SU-DHL-6 (cell line): Measurements from ENCODE around the gene C2orf42.
A peak's percentile ranks its signal among the peaks of the same experiment; 100 is the strongest.
"Not testable (repeated sequence)": the region's sequence is repeated elsewhere in the genome, so short reads cannot be mapped to it uniquely, and the experiment has no call there.

Experiments
- H2AFZ ChIP-seq: fragments of 200-600 bp; sonication (generic); 2 replicates; pipeline ENCODE4 v1.6.1; 2014; ENCODE audit warnings: low read depth, mild to moderate bottlenecking, moderate library complexity, mixed read lengths, antibody characterized with exemption, low read length; ENCODE audit not compliant: severe bottlenecking
- H3F3A ChIP-seq: fragments of 200-600 bp; shearing (Covaris generic); 2 replicates; pipeline ENCODE4 v1.6.0; 2016; ENCODE audit warnings: antibody characterized with exemption, mild to moderate bottlenecking; ENCODE audit not compliant: insufficient read depth
- H3K27ac ChIP-seq: fragments of 200-600 bp; sonication (generic); 2 replicates; pipeline ENCODE4 v1.5.1; 2016; ENCODE audit warnings: low read depth, mild to moderate bottlenecking, low read length, moderate library complexity, mixed read lengths
- H3K27me3 ChIP-seq: fragments of 200-600 bp; sonication (generic), shearing (Covaris generic); 2 replicates; pipeline ENCODE4 v1.6.0; 2014; ENCODE audit warnings: mild to moderate bottlenecking, low read length
- H3K36me3 ChIP-seq: fragments of 200-600 bp; sonication (generic); 2 replicates; pipeline ENCODE4 v1.6.1; 2014; ENCODE audit warnings: mild to moderate bottlenecking, low read length, mixed read lengths
- H3K4me2 ChIP-seq: fragments of 300-600, 200-600 bp; shearing (Covaris generic), sonication (generic); 2 replicates; pipeline ENCODE4 v1.6.0; 2014; ENCODE audit warnings: low read length, low read depth, mild to moderate bottlenecking; ENCODE audit not compliant: poor library complexity, severe bottlenecking
- H3K4me3 ChIP-seq: fragments of 200-600 bp; sonication (generic); 2 replicates; pipeline ENCODE4 v1.5.1; 2014; ENCODE audit warnings: antibody characterized with exemption, low read length, mild to moderate bottlenecking, mixed read lengths; ENCODE audit not compliant: insufficient read depth, poor library complexity, severe bottlenecking
- H3K79me2 ChIP-seq: fragments of 200-600 bp; sonication (generic); 2 replicates; pipeline ENCODE4 v1.6.1; 2014; ENCODE audit warnings: mild to moderate bottlenecking, low read length, moderate library complexity; ENCODE audit not compliant: insufficient read depth
- H3K9ac ChIP-seq: fragments of 200-600 bp; sonication (generic); 2 replicates; pipeline ENCODE4 v1.7.0; 2014; ENCODE audit warnings: mild to moderate bottlenecking, low read length
- H3K9me2 ChIP-seq: fragments of 200-600 bp; sonication (generic); replicated peaks from 2 replicates; pipeline ENCODE4 v1.6.1; 2014; ENCODE audit warnings: low read length; ENCODE audit not compliant: insufficient read depth
- H3K9me3 ChIP-seq: fragments of 200-600 bp; sonication (generic); 2 replicates; pipeline ENCODE4 v1.6.1; 2014; ENCODE audit warnings: low read length, mixed read lengths; ENCODE audit not compliant: insufficient read depth
- H4K20me1 ChIP-seq: fragments of 200-600 bp; sonication (generic); 2 replicates; pipeline ENCODE4 v1.6.1; 2014; ENCODE audit warnings: low read depth, mild to moderate bottlenecking, antibody characterized with exemption, low read length, moderate library complexity, mixed read lengths
- EZH2phosphoT487 ChIP-seq: fragments of 200-600 bp; sonication (generic), shearing (Covaris generic); conservative IDR thresholded peaks from 2 replicates; pipeline ENCODE4 v1.6.1; 2018; ENCODE audit warnings: mild to moderate bottlenecking, antibody characterized with exemption, low read length, moderate library complexity, mixed read lengths
- TF ChIP-seq, protein P1 (sequence below): fragments of 200-600 bp; sonication (generic); IDR thresholded peaks from one replicate; pipeline ENCODE4 v1.5.1; 2017; ENCODE audit warnings: antibody characterized with exemption, mild to moderate bottlenecking, low read length, moderate library complexity; ENCODE audit not compliant: insufficient read depth, poor library complexity, severe bottlenecking

Gene C2orf42

DNA sequence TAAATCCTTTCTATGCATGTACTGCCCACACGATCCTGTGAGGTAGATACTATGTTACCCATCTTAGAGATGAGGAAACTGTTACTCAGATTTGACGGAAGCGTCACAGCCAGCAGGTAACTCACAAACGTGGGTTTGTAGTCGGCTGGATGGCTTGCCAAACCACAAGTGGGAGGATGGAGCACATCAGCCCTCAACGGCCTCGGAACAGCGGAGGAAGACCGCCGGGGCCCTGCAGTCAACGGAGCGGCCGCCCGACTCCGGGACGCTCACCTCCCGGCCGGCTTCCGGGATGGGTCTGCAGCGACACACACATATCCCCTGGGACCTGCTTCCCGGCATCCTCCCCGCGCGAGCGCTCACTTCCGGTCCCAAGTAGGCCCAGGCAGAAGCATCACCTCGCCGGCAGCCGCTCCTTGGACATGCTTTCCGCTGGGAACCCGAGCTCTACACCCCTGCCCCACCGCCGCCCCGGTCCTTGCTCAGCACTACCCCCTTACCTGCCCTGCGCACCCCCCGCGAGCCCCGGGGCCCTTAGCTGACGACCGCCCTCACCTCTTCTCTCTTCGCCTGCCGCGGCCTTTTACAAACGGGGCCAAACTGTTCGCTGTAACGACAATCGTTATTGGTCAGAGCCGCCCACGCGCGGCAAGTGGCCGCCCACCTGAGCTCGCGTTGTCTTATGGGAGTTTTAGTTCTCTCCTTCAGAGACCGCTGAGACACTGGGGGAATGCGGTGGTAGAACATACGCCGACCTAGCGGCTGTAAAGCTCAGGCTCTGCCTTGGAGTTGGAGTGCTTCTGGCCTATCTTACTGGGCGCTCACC is at the start of gene C2orf42:
TSS of gene C2orf42 (minus strand) at position 602 of the 826 bp plus-strand sequence. CDS start 9,034 bp downstream, outside the sequence.
- Histone ChIP-seq H3K9ac (peak within 1 kb of the TSS; percentile 87), H2AFZ (peak within 1 kb of the TSS; percentile 57), H3K36me3 (no peaks in the 10 kb centered on the region), H4K20me1 (no peaks in the 10 kb centered on the region), H3K79me2 (peaks cover 19% of the 10 kb centered on the region), H3K9me2 (no peaks in the 10 kb centered on the region), H3K4me3 (peak within 1 kb of the TSS; percentile 78), H3K27me3 (no peaks in the 10 kb centered on the region), H3K27ac (peak within 1 kb of the TSS; percentile 88), H3K4me2 (peak within 1 kb of the TSS; percentile 95), H3F3A (peaks cover 12% of the 10 kb centered on the region; the same call in 1 of the 2 replicates), H3K9me3 (no peaks in the 10 kb centered on the region)
- TF ChIP-seq EZH2phosphoT487, result no peak
- TF ChIP-seq, protein P1, sequence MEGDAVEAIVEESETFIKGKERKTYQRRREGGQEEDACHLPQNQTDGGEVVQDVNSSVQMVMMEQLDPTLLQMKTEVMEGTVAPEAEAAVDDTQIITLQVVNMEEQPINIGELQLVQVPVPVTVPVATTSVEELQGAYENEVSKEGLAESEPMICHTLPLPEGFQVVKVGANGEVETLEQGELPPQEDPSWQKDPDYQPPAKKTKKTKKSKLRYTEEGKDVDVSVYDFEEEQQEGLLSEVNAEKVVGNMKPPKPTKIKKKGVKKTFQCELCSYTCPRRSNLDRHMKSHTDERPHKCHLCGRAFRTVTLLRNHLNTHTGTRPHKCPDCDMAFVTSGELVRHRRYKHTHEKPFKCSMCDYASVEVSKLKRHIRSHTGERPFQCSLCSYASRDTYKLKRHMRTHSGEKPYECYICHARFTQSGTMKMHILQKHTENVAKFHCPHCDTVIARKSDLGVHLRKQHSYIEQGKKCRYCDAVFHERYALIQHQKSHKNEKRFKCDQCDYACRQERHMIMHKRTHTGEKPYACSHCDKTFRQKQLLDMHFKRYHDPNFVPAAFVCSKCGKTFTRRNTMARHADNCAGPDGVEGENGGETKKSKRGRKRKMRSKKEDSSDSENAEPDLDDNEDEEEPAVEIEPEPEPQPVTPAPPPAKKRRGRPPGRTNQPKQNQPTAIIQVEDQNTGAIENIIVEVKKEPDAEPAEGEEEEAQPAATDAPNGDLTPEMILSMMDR, result no peak

- TF ChIP-seq, protein P1, result no peak
- TF ChIP-seq EZH2phosphoT487, result no peak
- H2AFZ ChIP-seq, result no peak overlapping the region
- no peak overlapping the region for H3K4me3 ChIP-seq
- no peak overlapping the region for H3K4me2 ChIP-seq
- no peaks in the 10 kb centered on the region for H3K27me3 ChIP-seq
- H3K9me2 ChIP-seq, result no peaks in the 10 kb centered on the region
- no peak overlapping the region for H3K27ac ChIP-seq
- no peak overlapping the region for H3K9ac ChIP-seq
- H3K9me3 ChIP-seq, result no peaks in the 10 kb centered on the region
- H4K20me1 ChIP-seq, result peaks cover 13% of the 10 kb centered on the region; the same call in 1 of the 2 replicates
- no peaks in the 10 kb centered on the region; the same call in 1 of the 2 replicates for H3F3A ChIP-seq
- peaks cover 14% of the 10 kb centered on the region; the same call in 1 of the 2 replicates for H3K36me3 ChIP-seq
- peaks cover 95% of the 10 kb centered on the region for H3K79me2 ChIP-seq
Measured at GRCh38 chr2:70240599-70240998, 49.8 kb upstream of the C2orf42 start.

- Histone ChIP-seq H3K4me3 (no peak overlapping the region), H3K9ac (no peak overlapping the region), H3K4me2 (no peak overlapping the region), H2AFZ (no peak overlapping the region), H4K20me1 (no peaks in the 10 kb centered on the region), H3K79me2 (peaks cover 40% of the 10 kb centered on the region), H3K27me3 (no peaks in the 10 kb centered on the region), H3K9me2 (no peaks in the 10 kb centered on the region), H3F3A (peaks cover 3% of the 10 kb centered on the region; the same call in 1 of the 2 replicates), H3K27ac (no peak overlapping the region), H3K36me3 (peaks cover 28% of the 10 kb centered on the region), H3K9me3 (no peaks in the 10 kb centered on the region)
- no peak for TF ChIP-seq EZH2phosphoT487
Measured at GRCh38 chr2:70233926-70234325, 43.1 kb upstream of the C2orf42 start.

GRCh38 chr2:70226781-70227180 is 36.0 kb upstream of the C2orf42 start:
- H3K4me2 ChIP-seq, result no peak overlapping the region
- no peaks in the 10 kb centered on the region for H3K9me3 ChIP-seq
- no peak overlapping the region for H3K9ac ChIP-seq
- no peak overlapping the region for H3K27ac ChIP-seq
- H2AFZ ChIP-seq, result no peak overlapping the region
- H3K36me3 ChIP-seq, result peaks cover 68% of the 10 kb centered on the region; the same call in 1 of the 2 replicates
- H3K4me3 ChIP-seq, result no peak overlapping the region
- H3K9me2 ChIP-seq, result no peaks in the 10 kb centered on the region
- H4K20me1 ChIP-seq, result peaks cover 5% of the 10 kb centered on the region; the same call in 1 of the 2 replicates
- H3F3A ChIP-seq, result peaks cover 14% of the 10 kb centered on the region; the same call in 1 of the 2 replicates
- H3K27me3 ChIP-seq, result no peaks in the 10 kb centered on the region
- peaks cover 3% of the 10 kb centered on the region; the same call in 1 of the 2 replicates for H3K79me2 ChIP-seq
- TF ChIP-seq, protein P1, result no peak
- no peak for TF ChIP-seq EZH2phosphoT487

- not testable (repeated sequence) for H3K4me3 ChIP-seq, H3K9ac ChIP-seq
- peaks cover 52% of the 10 kb centered on the region; the same call in 1 of the 2 replicates for H3K36me3 ChIP-seq
Measured at GRCh38 chr2:70223305-70223704, 32.5 kb upstream of the C2orf42 start.

More at GRCh38 chr2:70223305-70223704, 32.5 kb upstream of the C2orf42 start:
- H2AFZ ChIP-seq, H3K27ac ChIP-seq, H3K9me2 ChIP-seq, H3K27me3 ChIP-seq, H3K9me3 ChIP-seq, H4K20me1 ChIP-seq, H3K4me2 ChIP-seq, H3K79me2 ChIP-seq: not testable (repeated sequence)
- H3F3A ChIP-seq, result peaks cover 11% of the 10 kb centered on the region; the same call in 1 of the 2 replicates
